CD4-positive, alpha-beta T cell treated with Interleukin-6 at 100 ng/mL for 8 hours (primary cell): ENCODE measurements around the gene PLPPR1.
"Not testable (repeated sequence)": the region's sequence is repeated elsewhere in the genome, so short reads cannot be mapped to it uniquely, and the experiment has no call there.

Experiments used
- DNase-seq: peaks from one replicate; pipeline ENCODE4 v3.0.0-alpha.2; 2020; ENCODE audit warnings: mixed read lengths, low spot score

Gene PLPPR1

DNA sequence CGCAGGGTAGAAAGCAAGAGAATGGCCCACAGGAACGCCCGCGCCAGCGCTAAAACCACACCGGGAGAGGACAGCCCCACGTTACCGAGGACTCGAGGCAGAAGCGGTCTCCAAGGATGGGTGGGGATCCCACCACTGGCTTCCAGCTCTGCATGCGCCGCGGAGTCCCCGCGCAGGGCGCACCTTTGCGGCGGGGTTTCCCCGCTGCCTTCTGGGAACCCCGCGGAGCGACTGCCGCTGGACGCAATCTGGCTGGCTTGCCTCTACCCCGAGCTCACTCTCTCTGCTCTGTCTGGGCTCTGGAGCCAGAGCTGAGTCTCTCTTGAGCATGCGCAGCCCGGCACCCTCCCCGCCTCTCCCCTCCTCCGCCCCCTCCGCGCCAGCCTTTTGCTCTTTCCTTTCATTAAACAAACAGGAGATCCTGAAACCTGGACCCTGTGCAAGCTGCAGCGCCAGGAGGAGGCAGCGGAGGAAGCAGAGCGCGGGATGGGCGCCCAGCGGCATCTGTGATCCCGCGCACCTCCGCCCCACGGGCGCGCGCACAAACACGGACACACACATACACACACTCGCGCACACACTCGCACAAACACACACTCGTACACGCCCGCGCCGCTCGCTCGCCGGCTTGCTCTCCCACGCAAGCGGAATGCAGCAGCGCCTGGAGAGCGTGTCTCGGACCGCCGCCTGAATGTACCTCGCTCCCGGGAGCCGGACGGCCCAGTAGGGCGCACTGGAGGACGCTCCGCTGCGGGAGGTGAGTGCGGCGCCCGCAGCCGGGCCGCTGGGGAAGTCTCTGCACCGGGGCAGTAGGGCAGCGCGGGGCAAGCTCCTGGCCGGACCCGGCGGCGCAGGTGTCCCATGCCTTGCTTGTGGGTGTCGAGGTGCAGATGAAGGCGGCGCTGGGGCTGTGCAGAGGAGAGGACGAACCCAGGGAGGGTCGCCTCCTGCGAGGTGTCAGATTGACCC, at the start of gene PLPPR1:
TSS of gene PLPPR1 (plus strand) at position 382 of the 969 bp plus-strand sequence.
- no peak for DNase-seq

DNA sequence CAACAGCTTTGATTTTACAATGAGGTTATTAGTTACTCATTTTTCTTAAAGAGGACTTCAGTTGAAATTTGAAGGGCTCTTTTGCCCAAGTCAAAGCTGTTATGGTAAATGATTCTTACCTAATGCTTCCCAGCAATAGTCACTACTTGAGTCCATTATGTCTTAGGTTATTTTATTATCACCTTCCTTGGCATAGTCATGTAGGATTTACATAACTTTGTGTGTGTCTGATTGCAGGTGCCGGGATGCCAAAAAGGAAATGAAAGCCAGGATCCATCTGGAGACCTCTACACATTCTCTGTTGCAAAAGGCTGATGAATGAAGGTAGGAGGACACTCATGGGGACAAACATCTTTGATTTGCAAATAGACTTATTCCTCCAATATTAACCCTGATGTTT, 38.8 kb upstream of the PLPPR1 start:
- DNase-seq, result no peak

DNA sequence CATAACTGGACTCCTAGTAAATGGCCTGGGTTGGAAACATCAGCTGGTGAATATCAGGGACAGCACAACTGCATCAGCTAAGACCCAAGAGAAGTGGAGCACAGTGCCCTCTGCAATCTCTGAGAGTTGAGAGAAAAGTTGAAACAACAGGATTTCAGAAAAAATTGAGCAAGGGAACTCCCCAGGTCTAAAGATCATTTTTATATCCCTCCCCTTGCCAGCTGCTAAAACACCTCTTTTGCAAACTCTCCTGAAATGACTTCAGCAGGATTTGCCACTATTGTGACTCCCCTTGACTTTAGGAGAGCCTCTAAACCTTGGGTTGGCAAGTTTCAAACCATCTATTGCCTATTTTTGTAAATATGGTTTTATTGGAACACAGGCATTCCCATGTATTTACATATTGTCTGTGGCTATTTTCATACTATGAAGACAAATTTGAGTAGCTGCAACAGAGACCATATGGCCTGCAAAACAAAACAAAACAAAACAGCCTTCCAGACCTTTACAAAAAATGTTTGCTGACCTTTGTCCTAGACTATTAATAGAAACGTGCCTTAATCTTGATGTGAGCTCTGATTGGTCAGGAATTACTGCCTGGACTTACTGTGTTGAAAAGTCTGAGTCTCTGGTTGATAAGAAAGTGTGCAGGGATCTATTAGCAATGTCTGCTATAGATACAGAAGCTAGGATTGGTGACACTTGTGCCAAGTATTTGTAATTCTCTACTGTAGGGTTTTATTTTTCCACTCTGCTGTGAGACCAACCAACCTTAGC, 37.7 kb upstream of the PLPPR1 start:
- no peak for DNase-seq

DNA sequence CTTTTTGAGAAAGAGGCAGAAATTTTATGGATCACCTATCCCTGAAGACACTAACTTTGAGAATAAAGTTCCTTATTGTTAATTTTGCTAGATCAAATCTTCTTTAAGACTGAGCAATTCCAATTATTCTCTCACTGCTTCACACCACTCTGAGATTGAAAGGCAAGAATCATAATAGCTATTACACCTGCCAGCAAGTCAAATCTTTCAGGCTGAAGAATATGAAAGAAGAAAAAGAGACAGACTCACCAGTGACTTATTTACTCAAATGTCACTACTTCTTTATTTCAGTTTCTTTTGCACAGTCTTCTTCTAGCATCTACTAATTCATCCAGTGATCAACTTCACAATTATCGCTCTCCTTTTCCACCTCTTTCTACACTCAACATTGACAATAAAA, 35.9 kb upstream of the PLPPR1 start:
- DNase-seq, result no peak

DNA sequence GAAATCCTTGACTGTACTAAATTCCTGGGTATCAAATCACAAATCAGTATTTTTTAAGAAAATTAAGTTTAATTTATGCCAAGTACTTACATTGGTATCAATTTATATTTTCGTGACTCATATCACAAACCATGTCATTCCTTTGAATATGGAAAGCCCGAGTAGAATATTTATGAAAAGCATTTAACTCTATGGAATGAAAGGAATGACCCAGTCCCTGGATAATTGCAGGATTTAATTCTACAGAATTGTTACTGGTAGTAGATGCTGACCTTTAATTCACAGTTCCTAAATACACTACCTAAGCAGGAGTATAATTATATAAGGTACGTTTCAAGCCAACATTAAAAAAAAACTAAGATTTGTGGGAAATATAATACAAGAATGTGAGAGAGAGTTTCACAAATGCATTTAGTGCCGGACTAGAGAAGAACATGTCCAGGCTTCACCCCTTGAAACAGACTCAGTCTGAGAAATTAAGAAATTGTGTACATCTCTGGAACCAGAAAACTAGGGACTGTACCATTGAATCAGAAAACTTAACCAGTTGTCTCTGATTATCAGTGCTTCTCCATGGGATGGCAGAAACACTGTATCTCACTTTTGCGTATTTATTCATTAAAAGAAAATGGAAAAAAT, 28.5 kb upstream of the PLPPR1 start:
- DNase-seq, result no peak

DNA sequence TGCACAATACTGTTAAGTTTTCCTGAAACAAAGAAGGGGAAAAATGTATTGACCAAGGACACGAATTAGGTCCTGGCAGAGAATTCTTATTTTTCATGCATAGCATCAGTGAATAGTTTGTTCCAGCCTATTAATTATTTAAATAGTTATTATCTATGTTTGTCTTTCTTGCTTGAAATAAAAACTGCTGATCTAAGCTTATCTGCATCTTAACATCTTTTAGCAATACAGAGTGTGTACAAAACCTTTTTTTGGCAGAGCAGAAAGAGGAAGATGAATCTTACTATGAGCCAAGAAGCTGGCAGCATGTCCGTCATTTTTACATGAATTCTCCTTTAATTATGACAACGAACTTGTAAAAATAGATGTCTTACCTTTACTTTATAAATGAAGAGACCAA, 23.3 kb upstream of the PLPPR1 start:
- no peak for DNase-seq

DNA sequence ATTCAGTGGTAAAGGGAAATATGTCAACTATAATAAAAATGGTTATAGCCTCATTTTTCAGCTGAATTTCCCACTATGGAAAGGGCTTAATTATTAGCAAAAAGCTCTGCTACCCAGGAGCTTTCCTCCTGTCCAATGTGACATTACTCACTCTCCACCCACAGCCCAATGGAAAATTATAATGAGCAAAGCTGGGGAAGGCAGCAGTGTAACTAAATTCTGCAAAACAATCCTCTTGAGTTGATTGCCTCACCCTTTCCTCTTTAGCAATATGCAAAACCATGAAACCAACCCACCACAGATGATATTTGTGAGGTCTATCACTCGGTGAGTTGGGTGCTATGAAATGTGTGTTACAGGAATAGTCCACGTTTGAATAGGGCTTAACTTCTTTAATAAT, 14.0 kb upstream of the PLPPR1 start:
- no peak for DNase-seq

DNA sequence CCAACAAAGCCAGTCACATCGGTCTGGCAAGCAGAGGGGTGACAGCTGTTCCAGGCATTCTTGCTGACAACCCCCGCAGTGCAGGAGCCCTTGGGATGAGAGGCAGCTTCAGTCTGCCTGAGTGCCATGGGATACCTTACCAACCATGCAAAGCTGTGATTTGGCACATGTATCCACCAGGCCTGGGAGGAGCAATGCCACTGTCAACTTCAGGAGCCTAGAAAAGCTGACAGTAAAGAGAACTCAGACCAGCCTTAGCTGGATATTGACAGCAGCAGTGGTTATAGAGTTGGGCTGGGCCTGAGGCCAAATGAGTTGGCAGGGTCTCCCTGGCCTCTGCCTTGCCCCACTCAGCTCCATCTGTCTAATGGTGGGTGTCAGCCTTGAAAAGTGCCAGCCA, 10.1 kb upstream of the PLPPR1 start:
- DNase-seq, result no peak

DNA sequence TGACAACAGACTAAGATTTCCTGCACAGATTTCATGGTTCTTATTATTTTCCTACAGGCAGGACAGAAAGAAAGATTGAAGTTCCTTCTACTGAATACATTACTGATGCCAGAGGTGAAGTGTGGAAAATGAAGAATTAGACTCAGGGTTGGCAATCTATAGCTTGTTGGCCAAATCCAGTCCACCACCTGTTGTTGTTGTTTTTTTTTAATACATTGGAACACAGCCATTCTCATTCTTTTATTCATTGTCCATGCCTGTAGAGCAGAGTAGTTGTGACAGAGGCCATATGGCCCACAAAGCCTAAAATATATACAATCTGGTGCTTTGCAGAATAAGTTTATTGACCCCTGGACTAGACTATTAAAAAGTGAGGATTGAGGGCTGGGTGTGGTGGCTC, 5.8 kb upstream of the PLPPR1 start:
- DNase-seq, result no peak

DNA sequence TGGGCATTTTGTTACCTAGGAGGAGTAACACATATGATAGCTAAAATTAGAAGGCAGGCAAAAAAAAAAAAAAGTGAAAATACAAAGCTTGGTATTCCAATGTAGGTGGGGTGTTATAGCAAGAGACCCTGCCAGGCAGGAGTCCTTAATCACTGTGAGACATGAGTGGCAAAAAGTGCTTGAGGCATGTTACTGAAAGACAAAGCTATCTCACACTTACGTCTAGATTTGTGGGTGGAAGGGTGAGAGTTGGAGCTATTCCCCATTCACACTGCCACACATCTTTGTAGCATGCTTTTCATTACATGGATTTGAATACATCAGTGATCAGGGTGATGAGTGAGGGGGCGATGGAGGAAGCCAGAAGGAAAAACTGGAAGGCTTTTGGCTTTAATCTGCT, 2.6 kb upstream of the PLPPR1 start:
- no peak for DNase-seq

DNA sequence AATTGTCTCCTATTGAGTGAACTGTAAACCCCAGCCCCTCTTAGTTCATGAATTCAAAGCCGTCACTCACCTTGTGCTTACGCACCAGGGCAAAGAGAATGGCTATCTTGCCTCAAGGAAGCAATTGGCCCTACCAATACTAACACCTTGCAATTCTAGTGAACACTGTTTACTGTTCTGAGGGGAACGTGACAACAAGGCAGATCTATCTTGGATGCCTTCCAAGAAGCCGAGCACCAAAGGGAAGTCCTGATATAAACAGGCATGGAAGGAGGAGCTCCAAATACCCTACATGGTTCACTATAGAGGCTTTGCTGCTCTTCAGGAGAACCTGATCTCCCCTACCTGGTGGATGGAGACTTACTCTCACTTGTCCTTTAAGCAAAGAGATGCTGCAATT, 1.7 kb upstream of the PLPPR1 start:
- no peak for DNase-seq

DNA sequence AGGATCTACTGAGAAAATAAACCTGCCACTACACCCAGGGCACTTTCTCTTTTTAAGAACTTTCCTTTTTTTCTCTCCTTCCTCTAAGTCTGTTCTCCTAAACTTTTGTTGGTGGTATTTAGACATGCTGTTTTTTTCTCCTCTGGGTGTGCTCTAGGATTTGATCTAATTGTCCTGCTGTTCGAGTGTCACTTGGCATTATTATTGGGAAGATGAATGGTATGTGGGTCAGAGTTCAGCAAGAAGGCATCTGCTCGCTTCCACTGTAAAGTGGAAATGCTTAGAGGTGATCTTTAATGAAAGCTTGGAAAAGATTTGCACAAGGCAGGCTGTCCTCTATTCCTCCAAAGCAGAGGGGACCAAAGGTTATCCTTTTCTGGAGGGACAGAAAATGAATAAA, 1.3 kb upstream of the PLPPR1 start:
- DNase-seq, result no peak

DNA sequence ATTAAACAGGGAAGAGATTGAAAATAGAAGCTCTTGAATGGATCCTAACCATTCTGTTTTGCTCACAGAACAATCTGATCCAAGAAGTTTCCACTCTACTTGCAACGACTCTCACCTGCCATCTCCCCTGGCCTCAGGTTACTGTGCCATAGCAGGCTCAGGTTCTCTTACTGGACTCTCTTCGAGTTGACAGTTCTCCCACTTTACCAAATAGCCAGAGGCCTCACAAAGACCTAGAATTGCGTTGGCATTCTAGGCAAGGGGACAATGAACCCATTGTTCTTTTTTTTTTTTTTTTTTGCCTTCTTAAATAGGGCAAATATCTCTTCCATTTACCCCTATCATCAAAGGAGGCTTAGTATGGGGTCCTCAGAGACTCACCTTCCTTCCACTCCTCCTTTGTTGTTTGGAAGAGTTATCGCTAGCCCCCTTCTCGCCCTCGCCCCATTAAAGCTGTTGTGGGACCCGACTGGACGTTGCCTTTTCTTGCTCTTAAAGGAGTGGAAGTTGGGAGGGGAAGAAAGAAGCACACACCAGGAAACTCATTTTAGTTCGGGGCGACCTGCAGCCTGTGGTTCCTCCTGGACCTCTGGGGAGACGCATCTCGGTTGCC, 688 bp upstream of the PLPPR1 start:
- no peak for DNase-seq

DNA sequence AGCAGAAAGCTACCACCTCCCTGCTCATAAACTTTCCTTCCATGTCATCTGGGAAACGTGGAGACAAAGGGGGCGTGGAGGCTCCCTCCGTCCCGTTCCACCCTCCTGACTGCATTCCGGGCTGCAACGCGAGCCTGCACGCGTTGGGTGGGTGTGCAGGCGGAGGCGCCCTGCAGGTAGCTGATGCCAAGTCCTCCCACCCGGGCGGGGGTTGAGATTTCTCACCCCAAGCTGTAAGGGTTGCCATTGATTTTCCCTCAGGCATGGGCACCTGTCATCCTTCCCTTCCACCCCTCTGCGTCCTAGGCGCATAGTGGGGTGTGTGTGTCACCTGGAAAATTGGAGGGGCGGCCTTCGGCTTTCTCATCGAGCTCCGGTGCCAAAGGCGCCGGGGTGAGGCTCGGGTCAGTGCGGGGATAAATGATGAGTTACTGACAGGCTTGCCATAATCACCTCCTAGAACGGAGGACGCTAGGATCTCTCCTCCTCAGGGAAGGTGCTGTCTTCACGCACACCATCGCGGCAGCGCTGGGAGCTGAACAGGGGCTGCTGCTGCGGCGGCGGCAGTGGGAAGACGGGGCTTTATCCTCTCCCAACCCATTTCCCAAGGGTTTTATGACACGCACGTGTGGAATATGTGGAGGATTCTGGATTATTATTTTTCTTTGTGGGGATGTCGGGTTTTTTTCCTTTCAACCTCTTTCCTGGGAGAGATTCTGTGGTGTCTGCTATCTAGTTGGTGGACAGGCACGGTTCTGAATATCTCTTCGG, 973 bp downstream of the PLPPR1 start:
- no peak for DNase-seq

DNA sequence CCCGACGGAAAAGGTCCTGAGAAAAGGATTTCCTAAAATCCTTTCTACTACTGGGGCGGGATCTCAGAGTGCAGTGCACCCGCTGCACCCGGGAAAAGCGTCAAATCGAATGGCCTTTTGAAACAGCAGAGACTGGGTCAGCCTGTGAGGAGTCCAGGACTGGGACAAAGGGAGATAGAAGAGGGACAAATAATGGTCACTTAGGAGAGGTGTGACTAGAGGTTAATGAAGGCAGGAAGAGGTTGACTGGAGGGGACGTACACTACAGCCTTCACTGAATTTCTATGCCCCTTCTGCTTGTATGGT, 1.5 kb downstream of the PLPPR1 start:
- DNase-seq, result no peak

DNA sequence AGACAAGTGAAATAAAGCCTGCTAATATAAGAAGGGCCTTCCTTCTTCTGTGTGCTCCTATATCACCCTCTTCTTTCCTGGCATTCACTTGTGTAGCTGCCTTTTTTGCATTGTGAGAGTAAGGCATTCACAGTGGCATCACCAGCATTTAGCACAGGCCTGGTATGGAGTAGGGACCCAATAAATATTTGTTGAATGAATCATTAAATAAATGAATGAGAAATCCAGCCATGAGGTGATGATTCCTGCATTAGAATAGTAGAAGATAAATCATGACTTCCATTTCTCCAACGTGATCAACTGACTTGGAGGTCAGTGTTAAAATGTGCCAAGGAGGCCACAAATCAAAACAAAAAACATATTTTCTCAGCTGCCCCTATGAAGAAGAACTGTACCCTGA, 3.9 kb downstream of the PLPPR1 start:
- DNase-seq, result no peak

DNA sequence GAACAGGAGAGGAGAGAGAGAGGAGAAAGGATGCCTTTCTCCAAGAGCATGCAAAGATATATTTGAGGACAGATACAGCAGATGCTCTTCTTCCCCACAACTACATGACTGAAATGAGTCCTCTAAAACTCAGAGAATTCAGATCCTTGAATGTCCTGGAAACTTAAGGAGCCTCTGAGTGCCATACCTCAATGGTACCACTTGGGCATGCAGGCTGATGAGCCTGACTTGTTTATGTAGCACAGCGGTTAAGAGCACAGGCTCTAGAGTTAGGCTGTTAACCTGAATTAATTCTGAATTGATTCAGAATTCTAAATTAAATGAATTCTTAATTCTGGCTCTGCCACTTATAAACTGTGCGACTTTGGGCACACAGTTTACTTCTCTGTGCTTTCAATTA, 5.7 kb downstream of the PLPPR1 start:
- DNase-seq, result no peak

DNA sequence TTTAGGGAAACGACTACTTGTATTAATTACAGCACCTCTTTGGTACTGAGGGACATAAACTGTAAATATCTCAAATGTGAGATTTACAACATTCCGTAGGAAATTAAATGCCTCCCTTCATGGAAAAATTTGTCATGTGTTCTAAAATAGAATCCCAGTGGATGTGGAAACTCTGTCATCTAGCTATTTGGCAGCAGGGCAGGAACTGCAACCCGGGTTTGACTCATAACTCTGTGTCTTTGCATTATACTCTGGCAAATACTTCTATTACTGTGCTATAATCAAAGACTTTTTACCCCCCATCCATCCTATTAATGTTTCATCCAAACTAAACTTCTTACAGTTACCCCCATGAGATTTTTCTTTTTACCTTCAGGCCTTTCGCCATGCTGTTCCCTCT, 6.6 kb downstream of the PLPPR1 start:
- DNase-seq, result no peak

DNA sequence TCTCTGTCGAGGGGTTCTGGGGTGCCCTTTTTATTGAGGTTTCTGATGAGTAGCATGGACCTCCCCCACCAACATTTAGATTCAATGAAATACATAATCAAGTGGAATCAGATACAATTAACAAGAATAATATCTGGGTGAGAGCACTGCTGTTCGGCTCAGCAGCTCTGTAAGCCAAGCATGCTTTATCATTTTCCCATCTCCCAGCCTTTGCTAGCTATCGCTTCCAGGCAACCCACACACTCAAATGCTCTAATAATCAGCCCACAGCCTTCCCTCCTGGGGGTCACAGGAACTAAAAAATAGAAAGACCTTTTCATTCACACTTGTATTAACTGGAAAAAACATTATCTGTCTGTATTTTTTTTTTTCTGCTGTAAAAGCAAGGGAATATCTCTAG, 8.9 kb downstream of the PLPPR1 start:
- no peak for DNase-seq

DNA sequence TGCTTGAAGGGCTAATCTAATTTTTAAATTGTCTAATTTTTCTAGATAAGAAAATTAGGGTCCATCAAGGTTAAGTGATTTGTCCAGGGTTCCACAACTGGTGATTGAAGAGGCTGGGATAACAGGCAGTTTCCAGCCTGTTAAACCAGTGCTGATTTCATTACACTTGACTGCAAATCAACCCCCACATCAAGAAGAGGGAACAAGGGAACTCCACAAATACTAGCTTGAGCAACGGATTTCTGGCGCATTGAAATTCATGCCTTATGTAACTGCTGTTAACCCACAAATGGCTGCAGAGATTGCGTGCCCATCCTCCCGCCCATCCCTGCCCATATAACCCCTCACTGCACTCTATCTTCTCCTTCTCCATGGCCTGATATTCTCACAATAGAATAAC, 10.0 kb downstream of the PLPPR1 start:
- DNase-seq, result no peak

DNA sequence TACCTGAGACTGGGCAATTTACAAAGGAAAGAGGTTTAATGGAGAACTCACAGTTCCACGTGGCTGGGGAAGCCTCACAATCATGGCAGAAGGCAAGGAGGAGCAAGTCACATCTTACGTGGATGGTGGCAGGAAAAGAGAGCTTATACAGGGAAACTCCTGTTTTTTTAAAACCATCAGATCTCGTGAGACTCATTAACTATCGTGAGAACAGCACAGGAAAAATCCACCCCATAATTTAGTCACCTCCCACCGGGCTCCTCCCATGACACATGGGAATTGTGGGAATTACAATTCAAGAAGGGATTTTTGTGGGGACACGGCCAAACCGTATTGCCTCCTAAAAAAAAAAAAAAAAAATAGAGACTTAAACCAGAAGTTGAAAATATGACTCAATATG, 11.1 kb downstream of the PLPPR1 start:
- not testable (repeated sequence) for DNase-seq
